A549 (cell line): Measurements from ENCODE around the gene KLHL35. TPM values are rescaled to one million over a fixed set of nuclear protein-coding genes. Genes with fewer than 3 reads are reported as not detected.

Experiments used
- ATOH8 ChIP-seq: fragments of 250-450 bp; sonication (Bioruptor Pico); IDR thresholded peaks from 2 replicates; pipeline ENCODE4 v1.5.0; 2020; ENCODE audit warnings: low read depth, mild to moderate bottlenecking, moderate library complexity
- BCL3 ChIP-seq: fragments of >200 bp; sonication (Bioruptor Twin); formaldehyde crosslinking; IDR thresholded peaks from 3 replicates; pipeline ENCODE4 v1.6.1; 2016
- BHLHE40 ChIP-seq: IDR thresholded peaks from 2 replicates; pipeline ENCODE4 v1.6.1; 2012; ENCODE audit warnings: low read depth, low read length, inconsistent platforms
- CBX2 ChIP-seq: fragments of 200-600 bp; sonication (generic); IDR thresholded peaks from 2 replicates; pipeline ENCODE4 v1.6.1; 2016; ENCODE audit warnings: low read depth, mild to moderate bottlenecking, borderline replicate concordance
- CEBPB ChIP-seq, 2 experiments: fragments of >200 bp in 1 of 2; sonication (Bioruptor Twin) in 1 of 2; formaldehyde crosslinking in 1 of 2; IDR thresholded peaks; 2 replicates each; pipeline ENCODE4 v1.6.1; 2012 to 2016
- CHD2 ChIP-seq: fragments of 150-350 bp; IDR thresholded peaks from 2 replicates; pipeline ENCODE4 v1.6.1; 2014; ENCODE audit warnings: low read length; ENCODE audit not compliant: partially characterized antibody
- CHD4 ChIP-seq: fragments of 200-600 bp; sonication (generic); IDR thresholded peaks from 2 replicates; pipeline ENCODE4 v1.6.1; 2016; ENCODE audit warnings: antibody characterized with exemption, mild to moderate bottlenecking, borderline replicate concordance
- EHF ChIP-seq: fragments of 250-450 bp; sonication (Bioruptor Pico); IDR thresholded peaks from 2 replicates; pipeline ENCODE4 v1.5.0; 2020; ENCODE audit warnings: mild to moderate bottlenecking
- EP300 ChIP-seq, 2 experiments: fragments of >200 bp; sonication (Bioruptor Twin); formaldehyde crosslinking; IDR thresholded peaks; 2 replicates in 1 of 2; 3 replicates in 1 of 2; pipeline ENCODE4 v1.6.1; 2016 to 2017
- FOSL2 ChIP-seq, 2 experiments: fragments of 450-650 bp in 1 of 2; fragments of >200 bp in 1 of 2; sonication (Bioruptor Twin) in 1 of 2; formaldehyde crosslinking; IDR thresholded peaks; 2 replicates each; pipeline versions ENCODE4 v1.5.0 to v1.6.1; 2016 to 2020; ENCODE audit warnings: mild to moderate bottlenecking in 1 of 2, moderate library complexity in 1 of 2
- HDAC2 ChIP-seq: fragments of 200-600 bp; sonication (generic); IDR thresholded peaks from 2 replicates; pipeline ENCODE4 v1.6.1; 2016
- HMGXB4 ChIP-seq: fragments of 250-450 bp; sonication (Bioruptor Pico); IDR thresholded peaks from 2 replicates; pipeline ENCODE4 v1.5.0; 2021; ENCODE audit warnings: mild to moderate bottlenecking, moderate library complexity, borderline replicate concordance
- HOXA7 ChIP-seq: fragments of 250-450 bp; sonication (Bioruptor Pico); IDR thresholded peaks from 2 replicates; pipeline ENCODE4 v1.5.0; 2020; ENCODE audit warnings: mild to moderate bottlenecking, moderate library complexity
- HOXB13 ChIP-seq: fragments of 250-450 bp; sonication (Bioruptor Pico); IDR thresholded peaks from 2 replicates; pipeline ENCODE4 v1.5.0; 2020; ENCODE audit warnings: low read depth, mild to moderate bottlenecking, moderate library complexity
- HOXB5 ChIP-seq: fragments of 250-450 bp; sonication (Bioruptor Pico); IDR thresholded peaks from 2 replicates; pipeline ENCODE4 v1.5.0; 2020; ENCODE audit warnings: mild to moderate bottlenecking, moderate library complexity
- KDM5A ChIP-seq: fragments of 200-600 bp; sonication (generic); IDR thresholded peaks from 2 replicates; pipeline ENCODE4 v1.6.1; 2016; ENCODE audit warnings: antibody characterized with exemption, mild to moderate bottlenecking
- MAFK ChIP-seq: fragments of 450-650 bp; IDR thresholded peaks from 2 replicates; pipeline ENCODE4 v1.6.1; 2014; ENCODE audit not compliant: partially characterized antibody
- MAX ChIP-seq: IDR thresholded peaks from 2 replicates; pipeline ENCODE4 v1.6.1; 2012
- PBX3 ChIP-seq: IDR thresholded peaks from 2 replicates; pipeline ENCODE4 v1.6.1; 2012
- PHF8 ChIP-seq: fragments of 200-600 bp; sonication (generic); IDR thresholded peaks from 2 replicates; pipeline ENCODE4 v1.6.1; 2016; ENCODE audit warnings: low read depth, mild to moderate bottlenecking, antibody characterized with exemption, moderate library complexity, borderline replicate concordance
- POLR2AphosphoS2 ChIP-seq: conservative IDR thresholded peaks from 2 replicates; pipeline ENCODE4 v1.6.1; 2012; ENCODE audit warnings: low read length, improper control_type of control experiment, inconsistent platforms
- RAD21 ChIP-seq, 2 experiments: fragments of >200 bp in 1 of 2; sonication (Bioruptor Twin) in 1 of 2; formaldehyde crosslinking in 1 of 2; IDR thresholded peaks in 1 of 2; conservative IDR thresholded peaks in 1 of 2; 2 replicates in 1 of 2; 3 replicates in 1 of 2; pipeline ENCODE4 v1.6.1; 2012 to 2018; ENCODE audit warnings: inconsistent platforms in 1 of 2
- RARB ChIP-seq: fragments of 250-450 bp; sonication (Bioruptor Pico); IDR thresholded peaks from 2 replicates; pipeline ENCODE4 v1.8.0; 2021; ENCODE audit warnings: mild to moderate bottlenecking, moderate library complexity
- RCOR1 ChIP-seq: fragments of 150-350 bp; IDR thresholded peaks from 2 replicates; pipeline ENCODE4 v1.6.1; 2014; ENCODE audit warnings: antibody characterized with exemption, low read length, low read depth
- REST ChIP-seq: fragments of 200-600 bp; sonication (generic); IDR thresholded peaks from 2 replicates; pipeline ENCODE4 v1.6.1; 2016; ENCODE audit warnings: antibody characterized with exemption, mild to moderate bottlenecking, moderate library complexity
- SREBF2 ChIP-seq: fragments of 450-650 bp; IDR thresholded peaks from 2 replicates; pipeline ENCODE4 v1.6.1; 2014; ENCODE audit warnings: mild to moderate bottlenecking, moderate library complexity
- TFCP2L1 ChIP-seq: fragments of 250-450 bp; sonication (Bioruptor Pico); IDR thresholded peaks from 2 replicates; pipeline ENCODE4 v1.5.0; 2021; ENCODE audit warnings: mild to moderate bottlenecking
- TP53 ChIP-seq: fragments of 250-450 bp; sonication (Bioruptor Pico); IDR thresholded peaks from 2 replicates; pipeline ENCODE4 v1.5.0; 2021; ENCODE audit warnings: mild to moderate bottlenecking, moderate library complexity
- USF2 ChIP-seq: fragments of 450-650 bp; IDR thresholded peaks from 2 replicates; pipeline ENCODE4 v1.6.1; 2014; ENCODE audit warnings: antibody characterized with exemption
- ZFP36 ChIP-seq: fragments of 450-650 bp; IDR thresholded peaks from 2 replicates; pipeline ENCODE4 v1.6.1; 2014; ENCODE audit warnings: borderline replicate concordance; ENCODE audit not compliant: partially characterized antibody
- ZNF302 ChIP-seq: fragments of 250-450 bp; sonication (Bioruptor Pico); IDR thresholded peaks from 2 replicates; pipeline ENCODE4 v1.9.0; 2021; ENCODE audit warnings: inconsistent platforms, mild to moderate bottlenecking, moderate library complexity
- polyA plus RNA-seq, 4 experiments: library from polyadenylated mRNA; depleted of rRNA in 3 of 4; stranded (reverse); fragments of >200 nt; fragmentation: RNase III in 1 of 4; extraction: RNeasy Plus Mini Kit Qiagen cat#74134 plus additional on column Dnase treatment in 1 of 4; gene quantifications; 2 replicates in 3 of 4; 3 replicates in 1 of 4; pipeline ENCODE4 v1.2.3, GENCODE V29; 2011 to 2017

KLHL35 gene
- polyA plus RNA-seq, 2 of the 4 experiments (the other 2 are of a cell fraction) = 0.56 to 1.0 TPM

- TF ChIP-seq HOXB13 (CRISPR knock-in tag) = no peak
- TF ChIP-seq CHD4 = no peak
- TF ChIP-seq MAX = peak; percentile 63
- no peak for TF ChIP-seq TFCP2L1 (CRISPR knock-in tag)
- TF ChIP-seq FOSL2 (IDR thresholded peaks at IDR 0.05) = no peak
- peak; percentile 53; the same call in 1 of the 2 replicates for TF ChIP-seq FOSL2 (CRISPR knock-in tag; IDR thresholded peaks at IDR 0.05)
- TF ChIP-seq SREBF2 = no peak
- TF ChIP-seq REST = no peak
- TF ChIP-seq HMGXB4 (CRISPR knock-in tag) = no peak
- peak; percentile 55 to 73; a peak in 3 of 5 replicates for TF ChIP-seq EP300 (IDR thresholded peaks at IDR 0.05)
- TF ChIP-seq ZNF302 = no peak
- no peak for TF ChIP-seq HOXA7
- TF ChIP-seq USF2 = no peak; the same call in 1 of the 2 replicates
- no peak for TF ChIP-seq POLR2AphosphoS2
- no peak for TF ChIP-seq KDM5A
- no peak for TF ChIP-seq RARB (CRISPR knock-in tag)
- TF ChIP-seq CBX2 = no peak
- TF ChIP-seq HOXB5 (CRISPR knock-in tag) = peak; percentile 68; the same call in 1 of the 2 replicates
- TF ChIP-seq BCL3 = peak; percentile 75; the same call in 1 of the 3 replicates
- no peak for TF ChIP-seq ZFP36
- TF ChIP-seq CHD2 = no peak
- no peak for TF ChIP-seq MAFK
- 0 out of 2 replicates have a peak, but pooled peaks have one; percentile 47 for TF ChIP-seq TP53 (CRISPR knock-in tag)
- TF ChIP-seq PBX3 = no peak
- no peak for TF ChIP-seq EHF (CRISPR knock-in tag)
- peak in 1 of 2 experiments; percentile 43; a peak in 1 of 4 replicates for TF ChIP-seq CEBPB (IDR thresholded peaks at IDR 0.05)
- no peak for TF ChIP-seq ATOH8 (CRISPR knock-in tag)
- TF ChIP-seq BHLHE40 = no peak
- no peak for TF ChIP-seq HDAC2
- no peak for TF ChIP-seq RCOR1
- TF ChIP-seq RAD21 (conservative IDR thresholded peaks at IDR 0.05 in 1 of 2, IDR thresholded peaks at IDR 0.05 in 1 of 2) = no peak
- no peak for TF ChIP-seq PHF8
Measured at GRCh38 chr11:75422248-75423231, 10.5 kb downstream of the KLHL35 start (continued).
